Upper lobe of right lung (tissue), 1 donor: ENCODE measurements around the gene PTPRG. TPM values are rescaled to one million over a fixed set of nuclear protein-coding genes. Genes with fewer than 3 reads are reported as not detected.

Source experiments
- ATAC-seq: fragments of 200-7000 bp; cut with Tn5 transposase; one replicate; pipeline ENCODE4 v1.9.1; 2020; ENCODE audit warnings: mild to moderate bottlenecking, moderate library complexity
- DNase-seq: peaks from one replicate; pipeline ENCODE4 v3.0.0-alpha.2; 2020
- H3K27ac ChIP-seq: fragments of 200-600 bp; one replicate; pipeline ENCODE4 v1.8.0; 2022
- H3K27me3 ChIP-seq: fragments of 200-600 bp; one replicate; pipeline ENCODE4 v1.8.0; 2022; ENCODE audit warnings: mild to moderate bottlenecking
- H3K36me3 ChIP-seq: fragments of 200-600 bp; one replicate; pipeline ENCODE4 v1.8.0; 2022
- H3K4me1 ChIP-seq: fragments of 200-600 bp; one replicate; pipeline ENCODE4 v1.8.0; 2022
- H3K4me3 ChIP-seq: fragments of 200-600 bp; one replicate; pipeline ENCODE4 v1.8.0; 2022; ENCODE audit warnings: mild to moderate bottlenecking
- H3K9me3 ChIP-seq: fragments of 200-600 bp; one replicate; pipeline ENCODE4 v1.8.0; 2022
- intact Hi-C: fragments of 100-400 bp; cut with DNase I; formaldehyde crosslinking; loops from one replicate; pipeline ENCODE4 v1.11.0; 2022
- total RNA-seq: library from RNA; stranded (reverse); fragmentation: NEBNext Ultra II Directional; extraction: Animal tissue kit (Norgen Biotek cat#: 25700); gene quantifications from one replicate; pipeline ENCODE4 v1.2.1, GENCODE V29; 2021
- TF ChIP-seq, protein P1 (sequence below): fragments of 200-600 bp; IDR thresholded peaks from one replicate; pipeline ENCODE4 v1.8.0; 2022; ENCODE audit warnings: antibody characterized with exemption
- donor health status: DM: no; HTN: yes; CAD: no; lungs with severe emphysema.

The PTPRG gene
- total RNA-seq, 1 donor from 2014 or later, result 86.7 TPM

DNA sequence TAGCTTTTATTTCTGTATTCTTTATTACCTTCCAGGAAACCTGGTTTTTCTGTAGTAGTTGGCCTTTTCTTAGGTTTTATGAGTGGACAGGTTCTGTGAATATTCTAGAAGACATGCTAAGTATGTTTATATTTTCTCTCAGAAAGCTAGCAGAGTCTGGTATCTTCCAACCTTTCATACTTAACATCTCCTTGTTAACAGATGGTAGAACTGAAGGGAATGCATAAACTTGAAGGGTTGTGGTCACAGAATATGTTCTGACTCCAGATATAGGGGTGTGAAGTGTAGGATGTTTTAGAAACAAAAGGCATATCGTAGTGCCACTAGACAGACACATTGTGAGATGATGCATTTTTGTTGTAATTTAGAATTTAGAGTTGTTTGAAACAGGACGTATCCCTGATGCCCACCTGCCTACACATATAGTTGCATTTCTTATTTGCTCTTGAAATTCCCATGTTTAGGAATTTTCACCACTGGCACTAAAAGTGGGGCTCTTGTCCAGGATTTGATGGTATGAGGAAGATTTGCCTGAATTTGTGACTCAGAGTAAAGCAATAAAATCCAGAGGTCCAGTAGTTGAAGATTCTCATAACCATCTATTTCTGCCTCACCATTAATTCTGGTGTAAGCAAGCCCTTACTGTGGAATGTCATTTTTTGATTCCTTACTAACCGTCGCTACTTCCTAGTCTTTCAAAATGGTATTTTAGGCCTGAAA lies 537.4 kb downstream of the PTPRG start:
- no peaks in the 10 kb centered on the region for H3K36me3 ChIP-seq
- no peaks in the 10 kb centered on the region for H3K9me3 ChIP-seq
- TF ChIP-seq, protein P1, sequence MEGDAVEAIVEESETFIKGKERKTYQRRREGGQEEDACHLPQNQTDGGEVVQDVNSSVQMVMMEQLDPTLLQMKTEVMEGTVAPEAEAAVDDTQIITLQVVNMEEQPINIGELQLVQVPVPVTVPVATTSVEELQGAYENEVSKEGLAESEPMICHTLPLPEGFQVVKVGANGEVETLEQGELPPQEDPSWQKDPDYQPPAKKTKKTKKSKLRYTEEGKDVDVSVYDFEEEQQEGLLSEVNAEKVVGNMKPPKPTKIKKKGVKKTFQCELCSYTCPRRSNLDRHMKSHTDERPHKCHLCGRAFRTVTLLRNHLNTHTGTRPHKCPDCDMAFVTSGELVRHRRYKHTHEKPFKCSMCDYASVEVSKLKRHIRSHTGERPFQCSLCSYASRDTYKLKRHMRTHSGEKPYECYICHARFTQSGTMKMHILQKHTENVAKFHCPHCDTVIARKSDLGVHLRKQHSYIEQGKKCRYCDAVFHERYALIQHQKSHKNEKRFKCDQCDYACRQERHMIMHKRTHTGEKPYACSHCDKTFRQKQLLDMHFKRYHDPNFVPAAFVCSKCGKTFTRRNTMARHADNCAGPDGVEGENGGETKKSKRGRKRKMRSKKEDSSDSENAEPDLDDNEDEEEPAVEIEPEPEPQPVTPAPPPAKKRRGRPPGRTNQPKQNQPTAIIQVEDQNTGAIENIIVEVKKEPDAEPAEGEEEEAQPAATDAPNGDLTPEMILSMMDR, result no peak
- intact Hi-C loops, result no loop called here
- no peaks in the 10 kb centered on the region for H3K27me3 ChIP-seq
- H3K4me3 ChIP-seq, result no peak overlapping the region
- no peak for ATAC-seq
- peaks cover 5% of the 10 kb centered on the region for H3K4me1 ChIP-seq
- no peak for DNase-seq
- no peak overlapping the region for H3K27ac ChIP-seq

DNA sequence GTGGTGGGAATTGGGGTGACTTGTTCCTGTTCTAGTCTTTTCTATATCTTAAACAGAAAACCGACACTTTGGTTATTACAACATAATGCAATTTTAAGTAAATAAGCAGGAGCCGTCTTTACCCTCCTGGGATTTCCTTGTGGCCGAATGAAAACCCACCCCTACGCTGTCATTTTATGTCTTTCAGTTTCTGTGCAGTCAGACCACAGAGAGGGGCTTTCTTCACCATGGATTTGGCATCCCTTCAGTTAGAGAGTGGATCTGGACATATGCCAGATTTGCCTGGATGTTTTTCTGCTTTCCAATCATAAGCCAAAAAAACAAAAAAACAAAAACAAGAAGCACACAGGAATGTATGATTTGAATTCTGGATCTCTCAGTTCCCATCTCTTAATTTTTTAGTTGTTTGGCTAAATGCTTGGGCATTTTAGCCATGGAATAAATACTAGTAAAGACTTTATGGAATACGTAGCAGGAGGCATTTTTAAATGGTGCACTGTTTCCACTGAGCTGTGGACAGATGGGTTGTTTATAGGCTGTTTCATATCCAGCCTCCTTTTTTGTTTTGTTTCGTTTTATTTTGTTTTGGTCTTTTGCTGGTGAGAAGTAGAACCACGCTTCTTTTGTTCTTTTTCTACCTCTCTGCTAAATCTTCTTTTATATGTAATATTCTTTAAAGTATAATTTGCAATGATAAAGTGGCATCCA lies 539.1 kb downstream of the PTPRG start:
- TF ChIP-seq, protein P1, result no peak
- DNase-seq (no peak), ATAC-seq (no peak)
- H3K9me3 ChIP-seq, result no peaks in the 10 kb centered on the region
- intact Hi-C loops, result no loop called here
- H3K27me3 ChIP-seq, result no peaks in the 10 kb centered on the region
- no peaks in the 10 kb centered on the region for H3K36me3 ChIP-seq
- peaks cover 5% of the 10 kb centered on the region for H3K4me1 ChIP-seq
- H3K27ac ChIP-seq, result no peak overlapping the region
- no peak overlapping the region for H3K4me3 ChIP-seq

DNA sequence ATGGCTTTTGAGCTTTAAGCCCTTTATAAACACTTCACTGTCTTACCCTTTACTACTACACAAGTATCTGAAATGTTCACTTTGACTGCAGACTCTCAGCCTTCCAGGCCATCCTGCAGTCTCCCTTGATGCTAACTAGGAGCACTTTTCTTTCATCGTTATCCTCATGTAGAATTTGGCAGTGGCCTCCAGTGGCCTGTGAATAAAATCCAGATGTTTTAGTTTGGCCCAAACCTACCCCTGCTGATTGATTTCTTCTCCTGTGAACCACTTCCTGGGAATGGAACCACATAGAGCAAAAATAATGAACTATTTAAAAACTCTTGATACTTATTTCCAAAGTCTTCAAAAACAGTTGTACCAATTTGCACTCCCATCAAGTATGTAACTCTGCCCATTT lies 540.1 kb downstream of the PTPRG start:
- intact Hi-C loops, result no loop called here

DNA sequence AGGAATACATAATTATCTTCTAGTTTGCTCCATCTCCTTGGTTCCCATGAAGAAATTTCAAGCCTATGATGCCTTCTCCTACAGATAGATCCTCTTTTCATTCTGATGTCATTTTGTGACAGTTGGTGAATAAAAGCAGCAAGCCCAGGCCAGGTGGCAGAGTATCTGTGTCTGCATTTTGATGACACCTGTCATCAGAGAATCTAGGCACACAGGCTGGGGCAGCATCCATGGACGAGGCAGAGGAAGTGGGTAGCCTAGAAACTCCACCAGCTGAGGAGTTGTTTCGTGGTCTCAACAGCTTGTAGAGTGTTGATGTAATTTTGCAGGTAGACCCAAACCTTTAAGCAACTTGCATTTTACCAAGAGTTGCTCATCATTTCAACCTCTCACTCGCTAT lies 542.2 kb downstream of the PTPRG start:
- Histone ChIP-seq H3K27ac (no peak overlapping the region), H3K36me3 (no peaks in the 10 kb centered on the region), H3K4me1 (peaks cover 5% of the 10 kb centered on the region), H3K27me3 (no peaks in the 10 kb centered on the region), H3K9me3 (no peaks in the 10 kb centered on the region), H3K4me3 (no peak overlapping the region)
- intact Hi-C loops, result no loop called here
- TF ChIP-seq, protein P1, result no peak
- ATAC-seq, result no peak
- DNase-seq, result no peak

More for the DNA sequence above, 540.1 kb downstream of the PTPRG start:
- H3K4me1 ChIP-seq, result peaks cover 5% of the 10 kb centered on the region
- DNase-seq (no peak), ATAC-seq (no peak)
- H3K36me3 ChIP-seq, result no peaks in the 10 kb centered on the region
- H3K27ac ChIP-seq, result no peak overlapping the region
- H3K27me3 ChIP-seq, result no peaks in the 10 kb centered on the region
- no peak overlapping the region for H3K4me3 ChIP-seq
- H3K9me3 ChIP-seq, result no peaks in the 10 kb centered on the region
- TF ChIP-seq, protein P1, result no peak

DNA sequence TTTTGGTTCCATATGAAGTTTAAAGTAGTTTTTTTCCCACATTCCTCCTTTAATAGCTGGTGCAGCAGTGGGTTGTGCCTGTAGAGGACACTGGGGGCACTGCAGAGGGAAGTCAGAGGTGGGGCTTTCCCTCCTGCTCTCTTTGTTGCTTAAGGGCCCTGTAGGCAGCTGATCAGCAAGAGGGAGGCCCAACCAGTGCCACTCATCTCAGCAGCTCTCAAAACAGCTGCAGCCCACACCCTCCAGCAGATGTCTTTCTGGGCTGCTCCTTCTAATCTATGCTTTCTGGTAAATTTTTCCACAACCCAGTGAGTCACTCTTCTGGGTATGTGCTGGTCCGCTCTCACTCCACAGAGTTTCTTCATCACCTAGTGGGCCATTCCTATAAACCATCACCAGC lies 548.2 kb downstream of the PTPRG start:
- DNase-seq, result no peak
- Histone ChIP-seq H3K4me1 (no peaks in the 10 kb centered on the region), H3K36me3 (no peaks in the 10 kb centered on the region), H3K4me3 (no peak overlapping the region), H3K27ac (no peak overlapping the region), H3K9me3 (no peaks in the 10 kb centered on the region), H3K27me3 (no peaks in the 10 kb centered on the region)
- ATAC-seq, result peak; percentile 62
- intact Hi-C loops, result no loop called here
- TF ChIP-seq, protein P1, result no peak
